H1 (cell line): ENCODE results near the gene PHOSPHO1. TPM values are rescaled to one million over a fixed set of nuclear protein-coding genes. Genes with fewer than 3 reads are reported as not detected.

ENCODE experiments used
- BCL11A ChIP-seq, 2 experiments: IDR thresholded peaks; one replicate each; pipeline ENCODE4 v1.6.1; 2011; ENCODE audit warnings: low read depth in 2 of 2, low read length in 2 of 2, mild to moderate bottlenecking in 2 of 2
- CBX5 ChIP-seq: fragments of 300-800, 300-1000 bp; sonication (generic); IDR thresholded peaks from 2 replicates; pipeline ENCODE4 v1.7.1; 2016; ENCODE audit warnings: antibody characterized with exemption, low read length, low read depth
- JUN ChIP-seq: IDR thresholded peaks from 2 replicates; pipeline ENCODE4 v1.6.1; 2011; ENCODE audit warnings: low read depth, mild to moderate bottlenecking, improper control_type of control experiment, low read length
- JUND ChIP-seq: IDR thresholded peaks from 2 replicates; pipeline ENCODE4 v1.6.1; 2011; ENCODE audit warnings: mild to moderate bottlenecking, improper control_type of control experiment, low read length
- NRF1 ChIP-seq: IDR thresholded peaks from 2 replicates; pipeline ENCODE4 v1.6.1; 2011; ENCODE audit warnings: mild to moderate bottlenecking, low read depth, low read length, improper control_type of control experiment
- RAD21 ChIP-seq, 2 experiments: IDR thresholded peaks in 1 of 2; conservative IDR thresholded peaks in 1 of 2; 2 replicates each; pipeline ENCODE4 v1.6.1; 2011; ENCODE audit warnings: low read depth in 2 of 2, low read length in 2 of 2, improper control_type of control experiment in 1 of 2, inconsistent platforms in 1 of 2, mild to moderate bottlenecking in 1 of 2, moderate library complexity in 1 of 2
- SAP30 ChIP-seq: fragments of 300-600 bp; sonication (generic); IDR thresholded peaks from 2 replicates; pipeline ENCODE4 v1.7.1; 2012; ENCODE audit warnings: low read length, moderate library complexity, mild to moderate bottlenecking, inconsistent platforms; ENCODE audit not compliant: insufficient read depth, insufficient replicate concordance
- SIRT6 ChIP-seq: IDR thresholded peaks from one replicate; pipeline ENCODE4 v1.7.1; 2012; ENCODE audit warnings: low read length, inconsistent platforms
- TAF1 ChIP-seq: IDR thresholded peaks from 2 replicates; pipeline ENCODE4 v1.6.1; 2011; ENCODE audit warnings: mild to moderate bottlenecking, low read depth, low read length
- TAF7 ChIP-seq: optimal IDR thresholded peaks from 2 replicates; pipeline ENCODE3; 2011; ENCODE audit warnings: low read depth, mild to moderate bottlenecking, inconsistent platforms, low read length, moderate library complexity, borderline replicate concordance
- USF2 ChIP-seq: IDR thresholded peaks from 2 replicates; pipeline ENCODE4 v1.6.1; 2011; ENCODE audit warnings: low read length, improper control_type of control experiment
- polyA plus RNA-seq, 7 experiments: library from polyadenylated mRNA; depleted of rRNA in 3 of 7; stranded (reverse) in 5 of 7; unstranded in 2 of 7; fragments of >200 nt in 5 of 7; fragments of 200-250 nt in 2 of 7; gene quantifications; 1 replicate in 5 of 7; 2 replicates in 1 of 7; 4 replicates in 1 of 7; pipeline versions ENCODE4 v1.2.1 to v1.2.3, GENCODE V29; 2011 to 2013; ENCODE audit warnings: missing spikeins in 2 of 7, mixed read lengths in 2 of 7
- total RNA-seq: library from RNA; stranded (reverse); fragmentation: NEBNext Ultra II Directional; extraction: Animal tissue kit (Norgen Biotek cat#: 25700); gene quantifications from 2 replicates; pipeline ENCODE4 v1.2.1, GENCODE V29; 2021

Gene PHOSPHO1
- total and polyA plus RNA-seq, 2 of the 8 experiments (the other 6 are each of a cell fraction or from before 2014, with no cell fraction given), result 0.34 to 0.45 TPM

DNA sequence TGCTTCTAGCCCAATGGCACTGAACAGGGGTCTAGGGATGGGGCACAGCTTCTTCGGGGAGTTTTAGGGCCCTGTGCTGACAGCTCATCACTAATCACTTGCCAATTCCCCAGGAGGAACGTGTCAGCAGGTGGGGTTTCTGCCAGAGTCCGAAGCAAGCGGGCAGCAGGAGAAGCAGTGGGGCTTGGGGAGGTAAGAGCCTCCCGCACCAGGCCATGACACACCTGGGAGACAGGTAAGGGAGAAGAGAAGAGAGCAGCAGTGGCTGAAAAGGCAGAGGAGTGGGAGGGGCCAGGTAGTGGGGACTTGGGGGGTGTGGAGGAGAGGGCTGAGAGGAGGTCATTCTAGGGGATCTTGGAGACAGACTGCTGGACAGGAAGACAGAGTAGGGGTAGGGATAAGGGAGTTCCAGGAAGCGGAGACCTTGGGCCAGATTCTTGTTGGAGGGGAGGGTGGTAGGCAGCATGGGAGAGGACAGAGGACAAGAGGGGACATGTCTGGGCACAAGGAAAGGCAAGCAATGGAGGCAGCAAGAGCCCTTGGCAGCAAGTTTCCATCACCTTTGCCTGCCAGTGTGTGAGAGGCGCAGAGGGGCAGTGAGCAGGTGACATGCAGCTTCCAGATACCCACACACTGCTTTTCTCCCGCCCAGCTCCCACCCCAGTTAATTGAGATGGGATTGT, 4.9 kb downstream of the PHOSPHO1 start (continued):
- TF ChIP-seq CBX5 (no peak), TAF7 (no peak), TAF1 (no peak), SIRT6 (no peak), USF2 (no peak), JUND (no peak), RAD21 (IDR thresholded peaks at IDR 0.05 in 1 of 2, conservative IDR thresholded peaks at IDR 0.05 in 1 of 2; ENCODE audit: low read depth in 2 of 2, low read length in 2 of 2) (no peak), NRF1 (no peak), SAP30 (no peak), JUN (no peak), BCL11A (IDR thresholded peaks at IDR 0.05; ENCODE audit: low read depth in 2 of 2, low read length in 2 of 2) (no peak)
